Measurements from ENCODE around the gene EPC2. TPM values are rescaled to one million over a fixed set of nuclear protein-coding genes. Genes with fewer than 3 reads are reported as not detected.

Gene EPC2
- total and polyA plus RNA-seq, 3 donors from 2014 or later, result 22.5 to 53.1 (median 41.7) TPM

DNA sequence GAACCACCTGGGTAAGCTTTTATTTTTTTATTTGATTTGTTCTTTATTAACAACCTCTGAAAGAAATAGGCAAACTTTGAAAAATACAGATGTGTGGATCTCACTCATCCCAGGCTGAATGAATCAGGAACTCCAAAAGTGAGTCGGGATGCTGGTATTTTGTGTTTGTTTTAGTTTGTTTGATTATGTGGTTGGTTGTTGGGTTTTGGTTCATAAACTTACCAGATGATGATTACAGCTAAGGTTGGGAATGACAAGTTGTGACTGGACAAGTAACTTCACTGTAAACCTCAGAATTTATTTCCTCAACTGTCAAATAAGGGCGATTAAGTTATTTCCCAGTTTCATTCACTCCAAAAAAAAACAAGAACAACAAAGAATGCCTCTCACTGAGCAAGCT is 150.0 kb downstream of the EPC2 start:
- Histone ChIP-seq H3K27ac (no peak overlapping the region), H3K4me3 (no peak overlapping the region), H3K27me3 (no peaks in the 10 kb centered on the region), H3K36me3 (ENCODE audit: low read depth, missing control alignments) (no peaks in the 10 kb centered on the region), H3K9me3 (no peaks in the 10 kb centered on the region), H3K4me1 (peaks cover 19% of the 10 kb centered on the region)
- 84 to 91% methylated on average over 2 of the region's 2 CpGs for WGBS, 2 donors
- no peak for TF ChIP-seq CTCF (IDR thresholded peaks at IDR 0.05)
- no peak for TF ChIP-seq POLR2A (IDR thresholded peaks at IDR 0.05)
- DNase-seq, result no peak
- intact Hi-C loops (cut with DNase I; ENCODE audit: low total_unique reads), result no loop called here

DNA sequence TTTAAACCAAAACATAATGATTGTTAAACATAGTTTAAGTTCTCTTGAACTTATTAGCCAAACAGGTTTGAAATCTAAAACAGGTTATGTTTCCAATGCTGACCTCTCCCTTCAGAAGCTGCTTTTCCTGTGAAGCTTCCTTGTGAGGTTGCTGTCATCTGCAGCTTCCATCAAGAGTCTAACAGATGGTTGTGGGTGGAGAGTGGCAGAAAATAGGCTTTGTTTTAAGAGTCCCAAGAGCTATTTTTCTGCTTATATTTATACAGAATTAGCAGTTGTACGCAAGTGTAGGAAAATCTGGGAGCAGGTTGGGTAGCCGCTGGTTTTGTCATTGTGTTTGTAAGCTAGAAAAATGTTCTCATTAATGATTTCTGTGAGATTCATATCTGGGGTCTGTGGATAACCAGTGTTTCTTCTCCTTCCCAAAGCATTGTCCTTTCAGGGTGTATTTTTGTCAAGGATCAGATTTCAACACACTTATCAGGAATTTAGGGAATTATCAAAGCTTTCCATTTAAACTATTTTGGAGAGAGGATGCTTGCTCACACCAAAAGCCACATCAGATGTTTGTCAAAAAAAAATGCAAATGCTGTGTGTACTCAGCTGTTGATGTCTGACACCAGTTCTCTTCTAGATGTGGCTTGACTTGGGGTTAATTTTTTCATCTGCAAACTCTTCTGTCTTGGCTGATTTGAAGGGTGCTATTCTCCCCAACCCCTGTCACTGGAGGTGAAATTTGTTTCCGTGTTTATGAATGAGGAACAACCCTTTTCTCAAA is 152.4 kb downstream of the EPC2 start:
- Histone ChIP-seq H3K36me3 (ENCODE audit: low read depth, missing control alignments) (no peaks in the 10 kb centered on the region), H3K4me3 (no peak overlapping the region), H3K9me3 (no peaks in the 10 kb centered on the region), H3K27ac (no peak overlapping the region), H3K4me1 (peaks cover 19% of the 10 kb centered on the region), H3K27me3 (no peaks in the 10 kb centered on the region)
- 60 to 82% methylated on average over 3 of the region's 3 CpGs for WGBS, 2 donors
- DNase-seq, result no peak
- TF ChIP-seq CTCF (IDR thresholded peaks at IDR 0.05) (no peak), POLR2A (IDR thresholded peaks at IDR 0.05) (no peak)
- intact Hi-C loops (cut with DNase I; ENCODE audit: low total_unique reads), result no loop called here

- DNase-seq, result no peak
- Histone ChIP-seq H3K9me3 (no peaks in the 10 kb centered on the region), H3K4me3 (no peak overlapping the region), H3K27ac (no peak overlapping the region), H3K27me3 (no peaks in the 10 kb centered on the region), H3K4me1 (no peaks in the 10 kb centered on the region), H3K36me3 (ENCODE audit: low read depth, missing control alignments) (no peaks in the 10 kb centered on the region)
- intact Hi-C loops (cut with DNase I; ENCODE audit: low total_unique reads), result no loop called here
- WGBS, 2 donors, result 92 to 95% methylated on average over 2 of the region's 2 CpGs
- TF ChIP-seq POLR2A (IDR thresholded peaks at IDR 0.05), result no peak
- TF ChIP-seq CTCF (IDR thresholded peaks at IDR 0.05), result no peak
Measured at GRCh38 chr2:148802448-148803220, 158.1 kb downstream of the EPC2 start.

GRCh38 chr2:148810081-148810480 is 165.5 kb downstream of the EPC2 start:
- H3K27me3 ChIP-seq, result no peaks in the 10 kb centered on the region
- WGBS, 2 donors, result 93 to 96% methylated on average over 5 of the region's 5 CpGs
- no peak overlapping the region for H3K27ac ChIP-seq
- H3K4me1 ChIP-seq, result peaks cover 27% of the 10 kb centered on the region
- intact Hi-C loops (cut with DNase I; ENCODE audit: low total_unique reads), result no loop called here
- no peak overlapping the region for H3K4me3 ChIP-seq
- H3K9me3 ChIP-seq, result no peaks in the 10 kb centered on the region
- no peaks in the 10 kb centered on the region for H3K36me3 ChIP-seq (ENCODE audit: low read depth, missing control alignments)
- no peak for DNase-seq
- TF ChIP-seq CTCF (IDR thresholded peaks at IDR 0.05) (no peak), POLR2A (IDR thresholded peaks at IDR 0.05) (no peak)

Measured in testis (tissue), 3 donors.